Activated CD4-positive, alpha-beta T cell treated with anti-CD3 and anti-CD28 coated beads, Interleukin-10, Interleukin-2, amounts not matched to agents 100 ng/mL and 50 ng/mL, durations not matched to agents 16 hours and 8 hours (primary cell): ENCODE data around the gene DGKG.

Experiments used
- DNase-seq: peaks from one replicate; pipeline ENCODE4 v3.0.0-alpha.2; 2020

The DGKG gene

DNA sequence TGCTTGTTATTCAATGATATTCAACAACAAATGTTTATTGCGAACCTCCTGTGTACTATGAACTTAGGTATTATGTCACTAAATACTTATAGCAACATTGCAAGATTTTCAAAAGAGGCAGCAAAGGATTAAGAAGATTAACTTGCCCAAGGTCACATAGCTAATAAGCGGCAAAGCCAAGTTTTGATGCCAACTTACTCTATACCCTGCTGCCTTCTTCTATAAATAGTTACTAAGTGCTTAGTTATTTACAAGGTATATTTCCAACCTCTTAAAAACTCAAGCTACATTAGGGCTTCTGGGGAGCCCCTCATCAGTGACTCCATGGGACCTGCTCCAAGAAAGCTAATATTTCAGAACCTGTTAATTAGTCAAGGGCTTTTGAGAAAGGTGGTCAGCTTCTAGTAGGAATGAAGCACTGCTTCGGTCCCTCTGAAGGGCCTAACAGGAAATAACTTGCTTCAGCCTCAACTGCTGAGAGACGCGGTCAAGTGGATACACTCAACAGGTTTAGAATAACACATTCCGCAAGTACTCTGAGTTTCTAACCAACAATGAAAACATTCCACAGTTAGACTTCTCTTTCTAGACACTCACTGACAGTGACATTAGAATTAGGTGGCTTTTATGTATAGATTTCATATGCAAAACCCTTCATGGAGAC lies 125.5 kb downstream of the DGKG start:
- no peak for DNase-seq

DNA sequence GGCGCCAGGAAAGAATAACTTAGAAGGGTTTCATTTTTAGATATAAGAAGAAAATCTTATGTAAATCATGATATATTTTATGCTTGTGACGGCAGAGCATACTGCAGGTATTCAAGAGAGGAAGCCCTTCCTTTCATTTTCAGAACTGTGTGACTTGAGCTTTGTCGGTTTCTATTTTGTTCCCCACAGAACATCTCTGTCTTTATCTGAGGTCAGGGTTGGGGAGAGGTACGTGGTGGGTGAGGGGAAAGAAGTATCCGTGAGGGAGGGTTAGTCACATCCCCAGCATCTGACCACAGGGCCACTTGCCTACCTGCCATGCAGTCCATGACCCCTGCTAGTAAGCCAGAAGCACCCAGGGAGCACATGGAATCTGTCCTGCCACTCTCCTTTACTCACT lies 126.5 kb downstream of the DGKG start:
- peak; percentile 44 for DNase-seq

DNA sequence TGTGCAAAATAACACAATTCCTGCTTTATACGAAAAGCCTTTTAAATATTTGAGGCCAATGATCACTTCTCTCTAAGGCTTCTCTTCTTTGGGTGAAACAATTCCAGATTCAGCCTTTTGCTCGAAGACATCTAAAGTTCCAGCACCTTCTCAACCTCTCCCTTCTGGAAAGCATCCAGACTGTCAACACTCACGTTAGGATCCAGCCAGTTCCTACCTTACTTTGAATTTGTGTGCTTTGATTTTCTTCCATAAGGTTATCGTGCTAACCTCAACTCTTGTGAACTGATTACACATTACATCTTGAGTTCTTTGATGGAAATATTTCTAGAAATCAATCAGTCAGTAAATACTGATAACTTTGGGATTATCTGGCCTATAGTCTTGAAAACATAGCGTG lies 127.9 kb downstream of the DGKG start:
- no peak for DNase-seq

DNA sequence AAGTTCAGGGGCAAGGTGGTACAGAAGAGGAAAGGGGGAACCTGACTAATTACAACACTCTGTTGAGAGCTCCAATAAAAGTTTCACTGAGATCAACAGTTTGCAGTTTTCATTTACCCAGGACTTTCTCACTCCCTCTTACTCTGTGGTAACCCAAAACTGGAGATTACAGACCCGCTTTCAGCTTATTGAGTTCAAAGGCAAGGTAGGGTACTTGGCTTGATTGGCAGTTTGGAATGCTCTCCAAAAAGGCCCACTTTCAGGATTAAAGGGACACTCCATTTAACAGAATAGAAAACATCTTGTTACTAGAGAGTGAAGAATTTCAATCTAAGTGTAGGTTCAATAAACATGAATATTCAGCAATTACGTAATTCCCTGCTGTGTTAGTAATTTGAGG lies 135.6 kb downstream of the DGKG start:
- no peak for DNase-seq

DNA sequence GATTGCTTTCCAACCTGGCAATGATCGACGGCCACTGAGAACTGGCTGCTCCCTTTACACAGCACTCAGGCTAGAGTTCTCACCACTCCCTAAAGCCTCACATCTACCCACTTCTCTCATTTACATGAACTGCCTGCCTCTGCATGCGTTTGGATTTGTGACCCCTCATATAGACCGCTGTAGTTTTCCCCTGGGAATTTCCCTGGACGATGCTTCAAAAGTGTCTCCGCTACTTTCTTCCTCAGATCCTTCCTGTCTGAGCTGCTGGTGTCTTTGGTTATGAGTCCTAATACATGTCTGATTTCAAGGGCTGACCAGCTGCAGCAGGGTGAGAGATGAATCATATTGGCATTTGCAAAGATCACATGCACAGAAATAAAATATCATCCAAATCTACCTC lies 136.4 kb downstream of the DGKG start:
- DNase-seq = no peak

DNA sequence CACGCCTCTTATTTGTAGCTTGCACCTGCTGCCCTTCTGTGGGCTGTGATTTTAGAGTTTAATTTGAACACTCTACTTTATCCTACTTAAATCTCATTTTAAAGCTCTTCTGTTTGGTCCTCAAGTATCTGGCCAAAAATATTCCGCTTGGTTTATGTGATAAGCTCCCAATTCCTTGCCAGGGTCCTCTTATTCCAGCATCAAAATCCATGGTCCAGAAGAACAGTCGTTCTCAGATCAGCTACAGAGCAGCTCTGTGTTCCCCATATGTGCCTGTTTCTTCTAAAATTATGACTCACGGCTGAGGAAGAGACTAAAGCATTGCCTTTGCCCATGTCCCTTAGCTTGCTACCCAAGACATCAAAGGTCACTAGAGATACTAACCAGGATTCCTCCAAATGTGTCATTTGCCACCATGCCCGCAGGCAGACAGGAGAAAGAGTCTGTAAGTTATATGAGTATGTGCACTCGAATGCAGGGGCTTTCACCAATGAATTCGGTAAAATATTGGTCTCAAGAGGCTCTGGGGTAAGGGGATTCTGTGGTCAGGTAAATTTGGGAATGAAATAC lies 137.9 kb downstream of the DGKG start:
- DNase-seq = no peak

DNA sequence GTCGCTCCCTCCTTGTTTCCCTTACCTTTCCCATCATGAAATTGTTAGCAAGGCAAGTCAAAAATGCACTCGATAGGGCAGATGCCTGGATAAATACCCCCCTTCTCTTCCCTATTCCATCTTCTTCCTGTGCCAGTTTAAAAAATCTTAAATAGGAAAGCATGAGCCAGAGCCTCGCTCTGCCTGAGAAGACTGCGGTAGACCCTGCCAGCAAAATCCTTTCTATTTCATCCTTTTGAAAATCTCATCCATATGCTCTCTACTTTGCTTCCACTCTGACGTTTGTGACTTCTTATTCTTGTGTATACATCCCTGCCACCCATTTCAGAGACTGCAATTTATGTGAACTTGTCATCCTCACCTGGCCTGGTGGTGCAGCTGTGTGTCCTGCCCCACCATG lies 138.6 kb downstream of the DGKG start:
- DNase-seq = no peak

DNA sequence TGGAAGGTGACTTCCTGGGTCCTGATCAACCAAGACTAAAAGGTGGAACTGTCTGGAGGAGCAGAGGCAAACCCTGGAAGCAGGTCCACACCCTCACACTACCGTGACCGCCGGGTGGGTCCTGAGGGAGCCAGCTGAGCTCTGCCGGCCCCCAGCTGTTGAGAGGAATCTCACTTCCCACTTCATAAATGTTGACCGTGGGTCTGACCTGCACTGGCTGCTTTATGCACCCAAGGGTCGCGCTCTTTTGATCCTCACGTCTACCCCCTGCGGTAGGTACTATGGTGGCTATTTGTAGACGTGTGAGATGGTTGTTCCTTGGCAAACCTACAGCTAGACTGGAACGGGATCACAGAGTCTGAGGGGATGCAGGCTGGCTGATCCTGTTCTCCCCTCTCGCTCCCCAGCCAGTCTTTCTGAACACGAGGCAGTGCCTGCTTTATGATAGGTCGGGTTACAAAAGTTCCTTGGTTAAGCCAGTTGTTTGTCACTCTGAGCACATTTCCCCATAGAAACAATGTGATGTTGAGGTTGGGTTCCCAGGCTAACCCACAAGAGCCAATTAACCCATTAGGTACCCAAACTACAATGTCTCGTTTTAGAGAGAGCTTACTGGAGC lies 140.2 kb downstream of the DGKG start:
- no peak for DNase-seq

DNA sequence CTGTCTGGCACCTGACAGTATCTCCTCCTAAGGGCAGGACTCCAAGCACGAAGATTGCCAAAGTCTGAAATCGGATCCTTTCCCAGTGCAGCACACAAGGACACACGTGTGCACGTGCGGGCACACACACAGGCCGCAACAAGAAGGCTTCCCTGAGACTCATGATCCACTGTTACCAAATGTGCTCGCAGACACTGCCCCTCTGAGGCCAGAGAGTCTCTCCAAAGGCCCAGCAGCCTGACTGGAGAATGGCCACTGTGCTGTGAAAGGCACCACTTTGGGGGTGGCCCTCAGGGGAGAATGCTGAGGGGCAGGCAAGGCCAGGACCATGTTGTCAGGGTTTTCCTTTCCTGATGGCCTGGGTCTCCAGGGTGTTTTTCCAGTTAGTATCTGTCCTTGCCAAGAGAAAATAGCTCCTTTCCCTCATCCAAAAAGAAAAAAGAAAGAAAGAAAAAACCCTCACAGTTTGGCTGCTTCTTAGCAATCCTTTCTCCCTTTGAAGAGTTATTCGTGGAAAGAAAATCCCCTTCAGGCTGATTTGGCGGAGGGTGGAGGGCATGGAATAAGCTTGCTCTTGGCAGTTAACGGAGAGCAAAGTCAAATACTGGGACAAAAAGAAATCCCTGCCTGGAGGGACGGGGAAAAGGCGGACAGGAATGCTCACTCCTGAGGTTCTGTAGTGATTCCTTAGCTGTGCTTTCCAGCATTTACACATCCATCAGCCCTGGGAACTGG lies 141.0 kb downstream of the DGKG start:
- no peak for DNase-seq

DNA sequence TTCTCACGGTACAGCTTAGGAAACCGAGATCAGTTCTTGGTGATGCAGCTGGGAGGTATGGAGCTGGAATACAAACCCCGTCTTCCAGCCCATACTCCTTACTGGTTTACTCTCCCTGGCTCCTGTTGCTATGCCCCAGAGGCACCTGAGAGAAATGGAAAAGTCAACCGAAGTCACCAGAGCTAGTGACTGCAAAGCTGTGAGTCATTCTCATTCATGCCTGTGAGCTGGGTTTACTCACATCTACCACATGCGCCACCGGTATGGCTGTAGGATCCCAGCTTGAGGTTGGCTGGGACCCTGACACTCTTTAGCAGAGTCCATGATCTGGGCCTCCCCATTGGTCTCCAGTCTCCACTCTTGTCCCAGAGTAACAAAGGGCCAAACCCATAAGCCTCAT lies 141.7 kb downstream of the DGKG start:
- DNase-seq = peak; percentile 64

DNA sequence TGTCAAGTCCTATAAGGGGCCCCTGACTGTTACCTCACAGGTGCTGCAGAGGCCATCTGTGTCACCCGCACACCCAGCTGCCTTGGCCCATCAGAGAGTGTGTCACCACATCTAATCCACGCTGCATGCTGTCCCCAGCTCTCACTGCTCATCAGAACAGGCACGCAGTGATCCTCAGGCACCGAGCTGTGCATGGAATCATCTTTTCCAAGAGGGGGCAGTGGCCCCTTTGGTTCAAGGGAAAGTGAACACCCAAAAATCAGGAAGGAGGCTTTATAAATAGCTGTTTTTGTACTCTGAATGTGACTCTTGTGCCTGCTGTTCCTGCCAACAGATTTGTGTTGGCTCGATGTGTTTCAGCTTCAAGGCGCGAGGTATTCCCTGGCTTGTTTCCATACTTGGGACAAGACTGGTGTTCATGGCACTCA lies 142.8 kb downstream of the DGKG start:
- no peak for DNase-seq

DNA sequence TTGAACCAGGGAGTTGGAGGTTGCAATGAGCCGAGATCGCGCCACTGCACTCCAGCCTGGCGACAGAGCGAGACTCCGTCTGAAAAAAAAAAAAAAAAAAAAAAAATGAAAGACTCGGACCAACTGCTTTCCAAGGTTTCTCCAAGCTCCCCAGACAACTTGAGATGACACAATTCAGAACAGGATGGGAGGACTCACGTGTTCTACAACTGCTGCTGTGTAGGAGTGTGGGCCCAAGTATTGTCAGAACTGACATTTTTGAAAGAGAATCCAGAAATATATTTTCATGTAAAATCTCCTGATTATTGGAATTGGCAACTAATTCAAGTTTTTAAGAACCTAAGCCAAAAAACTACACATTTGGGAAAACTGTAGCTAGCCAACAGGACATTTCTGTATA lies 143.6 kb downstream of the DGKG start:
- no peak for DNase-seq

DNA sequence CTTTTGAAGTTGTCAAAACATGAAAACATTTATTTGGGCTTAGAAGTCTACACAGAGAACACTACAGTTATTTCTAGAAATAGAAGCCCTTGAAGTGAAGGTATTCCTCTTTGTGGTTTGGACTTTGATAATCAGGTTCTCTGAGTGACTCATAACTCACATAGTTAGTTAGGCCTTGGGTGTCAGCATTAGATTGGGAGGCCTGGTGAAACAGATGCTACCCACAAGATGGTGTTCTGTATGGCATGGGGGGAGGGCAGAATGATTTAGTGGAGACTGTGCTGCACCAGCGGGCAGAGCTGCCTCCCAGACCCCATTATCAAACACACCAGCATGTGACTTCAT lies 144.2 kb downstream of the DGKG start:
- peak; percentile 88 for DNase-seq

DNA sequence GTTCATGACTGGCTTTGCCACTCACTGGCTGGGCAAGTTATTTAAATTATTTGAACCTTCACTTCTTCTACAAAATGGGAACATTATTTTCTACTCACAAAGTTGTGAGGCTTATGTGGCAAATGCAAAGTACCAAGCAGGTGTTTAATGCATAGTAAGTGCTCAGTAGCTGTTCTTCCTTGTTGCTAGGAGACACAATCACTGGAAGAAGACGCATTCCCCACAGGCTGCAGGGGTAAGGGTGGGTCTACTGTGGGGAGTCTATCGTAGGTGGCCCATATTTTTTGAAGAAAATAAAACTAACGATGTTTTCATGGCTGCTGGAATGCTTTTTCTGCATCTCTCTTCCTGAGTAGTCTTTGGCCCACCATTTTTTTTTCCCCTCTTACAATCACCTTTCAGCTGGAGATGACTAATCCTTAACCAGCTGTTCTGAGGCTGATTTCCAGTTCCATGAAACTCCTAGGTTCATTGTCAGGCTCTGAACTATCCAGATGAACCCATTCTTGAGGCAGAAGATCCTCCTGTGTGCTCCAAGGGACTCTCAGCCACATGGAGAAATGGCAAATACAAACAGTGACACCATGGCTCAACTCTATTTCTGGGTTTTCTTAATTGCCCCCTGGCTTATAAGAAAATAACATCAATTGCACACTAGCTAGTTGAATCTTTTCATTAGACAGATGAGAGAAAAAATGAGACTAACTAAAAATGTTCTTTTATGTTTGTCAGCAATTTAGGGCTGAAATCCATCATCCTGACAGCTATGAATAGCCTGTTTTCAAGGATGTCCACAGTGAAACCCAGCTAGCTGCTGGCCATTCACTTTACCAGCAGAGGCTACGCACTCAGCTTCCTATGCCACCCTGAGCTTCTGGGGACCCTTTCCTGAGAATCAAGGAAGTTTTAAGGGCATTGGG lies 144.9 kb downstream of the DGKG start:
- DNase-seq = no peak

DNA sequence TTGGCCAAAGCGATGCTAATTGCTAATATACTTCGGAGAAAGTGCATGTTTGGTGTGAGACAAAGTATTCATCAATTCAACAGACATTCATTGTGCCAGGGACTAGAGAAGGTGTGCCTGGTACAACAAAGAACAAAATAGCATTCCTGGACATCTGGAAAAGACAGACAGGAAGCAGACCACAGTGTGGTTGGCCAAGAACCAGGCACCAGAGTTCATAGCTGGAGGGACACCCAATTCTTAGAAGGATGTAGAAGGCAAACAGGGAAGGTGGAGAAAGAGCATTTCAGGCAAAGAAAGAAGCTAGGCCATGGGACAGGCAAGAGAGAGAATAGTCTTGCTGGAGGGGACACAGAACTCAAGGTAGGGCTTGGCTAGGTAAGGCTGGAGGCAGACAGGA lies 147.4 kb downstream of the DGKG start:
- DNase-seq = no peak

DNA sequence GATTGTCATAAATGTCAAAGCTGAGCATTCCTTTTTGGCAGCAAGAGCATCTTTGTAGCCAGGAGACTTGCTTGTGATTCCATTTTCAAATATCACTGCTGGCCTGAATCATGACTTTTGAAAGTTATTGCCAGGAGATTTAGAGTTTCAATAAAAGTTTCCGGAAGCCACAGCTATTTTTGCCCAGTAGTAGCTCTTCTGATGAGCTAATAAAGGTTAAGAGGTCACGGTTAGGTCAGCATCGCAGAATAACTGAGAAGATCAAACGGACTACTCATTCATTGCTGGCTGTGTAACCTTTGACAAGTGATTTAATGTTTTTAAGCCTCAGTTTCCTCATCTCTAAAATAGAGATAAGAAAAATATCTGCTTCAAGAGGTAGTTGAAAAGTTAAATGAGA lies 148.1 kb downstream of the DGKG start:
- DNase-seq = no peak

DNA sequence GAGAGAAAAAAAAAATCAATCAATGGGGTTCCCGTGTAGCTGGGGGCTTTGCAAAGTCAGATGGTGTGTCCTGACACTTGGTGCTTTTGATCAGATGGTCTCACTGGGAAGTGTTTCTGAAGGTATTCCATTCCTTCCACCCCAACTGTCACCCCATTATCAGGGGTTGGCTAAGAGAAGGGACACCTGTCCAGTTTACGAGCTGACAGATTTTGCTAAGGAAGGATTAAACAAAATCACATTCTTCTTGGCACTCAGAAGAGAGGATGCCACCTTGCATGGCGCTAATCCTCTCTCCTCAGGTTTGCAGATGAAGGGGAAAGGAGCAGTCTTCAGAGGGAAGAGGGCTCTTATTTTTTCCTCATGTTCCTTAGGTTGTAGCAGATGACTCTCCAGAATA lies 149.4 kb downstream of the DGKG start:
- DNase-seq = no peak

DNA sequence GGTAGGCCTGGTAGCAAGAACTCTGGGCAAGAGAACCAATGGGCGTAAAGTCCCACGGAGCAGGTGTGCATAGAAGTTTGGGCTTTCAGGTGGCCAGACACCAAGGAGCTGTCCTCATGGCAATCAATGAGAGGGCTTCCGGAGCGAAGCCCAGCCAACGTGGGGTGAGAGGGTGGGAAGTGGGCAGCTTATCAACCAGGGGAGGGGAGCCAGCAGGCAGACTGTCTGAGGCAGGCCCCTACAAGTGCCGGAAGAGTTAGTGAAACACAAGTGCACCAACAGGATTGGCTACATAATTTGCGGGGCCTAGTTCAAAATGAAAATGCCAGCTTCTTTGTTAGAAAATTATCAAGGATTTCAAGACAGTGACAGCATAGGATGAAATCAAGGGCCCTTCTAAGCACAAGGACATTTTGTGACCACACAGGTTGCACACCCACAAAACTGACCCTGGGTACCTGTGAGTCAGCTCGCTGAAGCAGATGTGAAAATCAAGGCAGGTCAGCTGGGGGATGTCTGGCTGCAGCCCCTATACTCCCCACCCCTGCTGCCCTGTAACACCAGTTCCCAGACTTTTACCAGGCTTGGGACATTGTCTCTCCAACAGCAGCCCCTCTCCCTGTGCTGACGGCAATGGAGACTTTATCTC lies 151.1 kb downstream of the DGKG start:
- DNase-seq = no peak

DNA sequence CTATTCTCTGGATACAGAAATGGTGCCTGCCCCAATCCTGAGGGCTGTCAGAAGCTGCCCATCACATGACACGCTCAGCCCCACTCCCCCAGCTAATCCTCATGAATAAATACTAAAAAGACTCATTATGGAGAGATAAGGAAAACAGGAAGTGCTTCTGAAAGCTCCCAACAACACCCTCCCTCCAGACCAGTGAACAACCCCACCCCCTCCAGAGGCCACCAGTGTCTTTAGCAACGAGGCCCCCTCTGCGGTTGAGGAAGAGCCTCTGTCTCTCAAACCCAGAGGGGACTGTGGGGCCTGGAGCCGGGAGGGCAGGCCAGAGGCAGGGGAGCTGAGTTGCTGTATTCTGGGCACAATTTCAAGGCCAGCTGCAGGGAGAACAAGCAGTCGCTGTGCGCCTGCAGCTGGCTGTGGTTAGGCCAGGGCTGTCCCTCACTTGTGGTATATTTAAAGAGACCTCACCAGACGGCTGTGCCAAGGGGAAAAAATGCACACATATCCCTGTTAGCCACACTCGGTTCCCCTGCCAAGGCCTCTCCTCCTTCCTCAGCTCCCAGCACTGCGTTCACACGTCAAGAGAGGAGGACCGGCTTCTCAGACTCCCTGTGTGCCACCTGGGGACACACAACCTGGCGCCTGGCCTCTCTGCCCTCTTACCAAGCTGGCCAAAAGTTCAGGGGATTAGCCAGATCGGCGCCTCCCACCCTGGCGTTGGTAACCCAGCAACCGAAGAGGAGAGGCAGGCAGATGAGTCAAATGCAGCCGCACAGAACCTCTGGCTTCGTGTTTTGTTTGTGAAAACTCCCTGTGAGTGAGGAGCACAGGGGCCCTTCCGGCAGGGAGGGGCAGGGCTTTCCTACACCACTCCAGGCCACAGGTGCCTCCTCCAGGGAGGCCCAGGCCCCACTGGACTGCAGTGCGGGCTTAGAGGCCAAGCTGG lies 152.0 kb downstream of the DGKG start:
- DNase-seq = peak; percentile 14

DNA sequence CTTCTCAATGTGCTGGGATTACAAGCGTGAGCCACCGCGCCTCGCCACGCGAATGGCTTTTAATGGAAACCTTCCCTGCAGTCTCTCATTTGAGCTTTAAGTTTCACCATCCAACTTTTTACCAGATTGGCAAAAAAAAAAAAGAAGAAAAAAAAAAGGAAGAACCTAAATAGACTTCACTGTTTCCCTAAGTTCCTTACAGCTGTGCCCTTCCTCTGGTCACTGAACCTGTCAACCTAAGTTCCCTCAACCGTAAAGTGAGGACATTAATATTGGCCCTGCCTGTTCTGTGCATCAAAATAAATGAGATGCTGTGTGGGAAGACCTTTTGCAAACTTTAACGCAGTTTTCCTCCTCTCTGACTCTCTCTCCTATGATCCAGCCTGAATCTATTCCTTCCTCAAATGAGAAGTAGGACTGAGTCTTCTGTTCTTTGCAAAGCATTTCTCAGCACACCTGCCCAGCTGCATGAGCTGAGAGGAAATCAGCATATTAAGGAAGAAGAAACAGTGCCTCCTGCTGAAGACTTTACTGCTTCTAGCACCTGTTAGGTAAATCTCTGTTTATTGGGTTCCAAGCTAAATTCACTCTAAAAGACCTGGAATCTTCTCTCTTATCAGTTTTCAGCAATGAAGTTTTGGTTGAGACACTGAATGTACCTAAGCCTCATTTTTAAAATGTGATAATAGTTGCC lies 153.6 kb downstream of the DGKG start:
- DNase-seq = no peak

DNA sequence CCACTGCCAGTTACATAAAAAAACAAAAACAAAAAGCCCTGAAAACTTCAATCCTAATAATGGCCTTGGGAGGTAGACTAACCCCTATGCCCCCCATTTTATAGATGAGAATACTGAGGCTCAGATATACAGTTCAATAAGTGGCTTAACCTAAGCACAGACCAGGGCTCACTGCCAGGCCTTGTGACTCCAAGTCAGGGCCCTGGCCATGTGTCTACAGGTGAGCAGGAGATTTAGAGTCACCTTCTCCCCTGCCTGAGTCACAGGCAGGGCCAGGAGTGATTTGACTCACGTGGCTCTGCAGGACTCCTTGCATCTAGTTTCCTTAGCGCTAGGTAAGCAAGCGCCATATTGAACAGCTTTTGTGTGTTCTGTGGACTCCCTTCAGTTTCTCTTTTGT lies 154.5 kb downstream of the DGKG start:
- peak; percentile 10 for DNase-seq
